Measurements from ENCODE around the gene TRERF1. TPM values are rescaled to one million over a fixed set of nuclear protein-coding genes. Genes with fewer than 3 reads are reported as not detected.

The TRERF1 gene
- total RNA-seq, 4 donors from 2014 or later = 2.5 to 8.0 (median 3.4) TPM

GRCh38 chr6:42232035-42232434, 219.7 kb downstream of the TRERF1 start:
- H3K4me1 ChIP-seq = peaks cover 0 to 11% (median 6%) of the 10 kb centered on the region in 4 donors
- intact Hi-C loops (cut with DNase I; ENCODE audit: low total_unique reads) (no loop called here), in situ Hi-C loops (cut with MboI; ENCODE audit: low pct_ligation_motif_present in 1 of 4, low pct_unique_long_range_greater_than_20kb in 1 of 4, low sequenced_read_pairs in 3 of 4) (no loop called here)
- H3K36me3 ChIP-seq = no peaks in the 10 kb centered on the region
- no peaks in the 10 kb centered on the region for H3K27me3 ChIP-seq
- H3K27ac ChIP-seq = no peak overlapping the region
- DNase-seq = no peak
- TF ChIP-seq POLR2A (IDR thresholded peaks at IDR 0.05) (no peak), POLR2AphosphoS5 (IDR thresholded peaks at IDR 0.05) (no peak), EP300 (IDR thresholded peaks at IDR 0.05; ENCODE audit: low read depth) (no peak)
- TF ChIP-seq, protein P1, sequence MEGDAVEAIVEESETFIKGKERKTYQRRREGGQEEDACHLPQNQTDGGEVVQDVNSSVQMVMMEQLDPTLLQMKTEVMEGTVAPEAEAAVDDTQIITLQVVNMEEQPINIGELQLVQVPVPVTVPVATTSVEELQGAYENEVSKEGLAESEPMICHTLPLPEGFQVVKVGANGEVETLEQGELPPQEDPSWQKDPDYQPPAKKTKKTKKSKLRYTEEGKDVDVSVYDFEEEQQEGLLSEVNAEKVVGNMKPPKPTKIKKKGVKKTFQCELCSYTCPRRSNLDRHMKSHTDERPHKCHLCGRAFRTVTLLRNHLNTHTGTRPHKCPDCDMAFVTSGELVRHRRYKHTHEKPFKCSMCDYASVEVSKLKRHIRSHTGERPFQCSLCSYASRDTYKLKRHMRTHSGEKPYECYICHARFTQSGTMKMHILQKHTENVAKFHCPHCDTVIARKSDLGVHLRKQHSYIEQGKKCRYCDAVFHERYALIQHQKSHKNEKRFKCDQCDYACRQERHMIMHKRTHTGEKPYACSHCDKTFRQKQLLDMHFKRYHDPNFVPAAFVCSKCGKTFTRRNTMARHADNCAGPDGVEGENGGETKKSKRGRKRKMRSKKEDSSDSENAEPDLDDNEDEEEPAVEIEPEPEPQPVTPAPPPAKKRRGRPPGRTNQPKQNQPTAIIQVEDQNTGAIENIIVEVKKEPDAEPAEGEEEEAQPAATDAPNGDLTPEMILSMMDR (IDR thresholded peaks at IDR 0.05) = no peak
- 90 to 92% methylated on average over 2 to 3 of the region's 3 CpGs for WGBS, 2 donors (ENCODE audit: low coverage in 1 of 2)
- no peaks in the 10 kb centered on the region for H3K9me3 ChIP-seq
- no peak overlapping the region for H3K4me3 ChIP-seq

DNA sequence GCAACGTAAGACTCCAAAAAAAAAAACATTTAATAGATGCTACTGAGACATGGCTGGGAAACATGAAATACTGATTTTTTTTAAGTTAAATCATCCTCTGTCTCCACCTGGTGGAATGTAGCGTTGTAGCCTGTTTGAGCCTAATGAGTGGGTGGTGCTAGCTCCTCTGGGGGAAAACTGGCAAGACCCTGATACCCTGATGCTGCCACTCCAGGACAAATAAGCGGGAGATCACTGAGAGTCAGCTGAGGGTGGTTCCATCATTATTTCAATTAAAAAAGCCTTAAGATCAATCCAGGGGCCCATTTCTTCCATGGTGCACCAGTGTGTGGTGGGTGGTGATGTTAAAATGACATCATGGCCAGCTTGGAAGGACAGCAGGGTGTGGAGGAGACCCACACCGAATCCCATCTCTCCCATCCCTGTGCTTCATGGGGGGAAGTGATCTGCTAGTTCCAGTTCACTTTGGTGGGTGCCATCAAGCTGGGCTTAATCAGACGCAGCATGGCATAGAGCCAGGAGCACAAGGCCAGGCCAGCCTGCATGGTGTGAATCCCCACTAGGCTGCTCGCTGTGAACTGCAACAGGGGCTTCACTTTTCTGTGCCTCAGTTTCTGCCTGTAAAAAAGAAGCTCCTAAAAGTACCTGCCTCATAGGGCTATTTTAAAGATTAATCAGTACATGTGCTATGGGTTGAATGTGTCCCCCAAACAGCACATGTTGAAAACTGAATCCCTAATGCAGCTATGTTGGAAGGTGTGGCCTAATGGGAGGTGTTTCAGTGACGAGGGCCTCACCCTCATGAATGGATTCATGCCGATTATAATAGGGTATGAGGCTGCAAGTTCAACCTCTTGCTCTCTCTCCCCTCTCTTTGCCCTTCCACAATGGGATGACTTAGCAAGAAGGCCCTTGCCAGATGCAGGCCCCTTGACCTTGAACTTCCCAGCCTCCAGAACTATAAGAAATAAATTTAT, 221.1 kb downstream of the TRERF1 start:
- Histone ChIP-seq H3K27ac (no peak overlapping the region), H3K9me3 (no peaks in the 10 kb centered on the region), H3K27me3 (no peaks in the 10 kb centered on the region), H3K36me3 (no peaks in the 10 kb centered on the region), H3K4me3 (no peak overlapping the region), H3K4me1 (peaks cover 0 to 24% (median 18%) of the 10 kb centered on the region in 4 donors)
- 80 to 82% methylated on average over 5 to 8 of the region's 8 CpGs for WGBS, 2 donors (ENCODE audit: low coverage in 1 of 2)
- in situ Hi-C loops (cut with MboI; ENCODE audit: low pct_ligation_motif_present in 1 of 4, low pct_unique_long_range_greater_than_20kb in 1 of 4, low sequenced_read_pairs in 3 of 4) (no loop called here), intact Hi-C loops (cut with DNase I; ENCODE audit: low total_unique reads) (no loop called here)
- no peak for DNase-seq
- TF ChIP-seq, protein P1 (IDR thresholded peaks at IDR 0.05) = peak in 2 of 5 experiments; percentile 24 to 34
- no peak for TF ChIP-seq EP300 (IDR thresholded peaks at IDR 0.05; ENCODE audit: low read depth)
- TF ChIP-seq POLR2AphosphoS5 (IDR thresholded peaks at IDR 0.05) = no peak

- WGBS, 2 donors (ENCODE audit: low coverage in 1 of 2) = 72 to 100% methylated on average over 1 to 6 of the region's 6 CpGs
- no peak overlapping the region for H3K27ac ChIP-seq
- H3K9me3 ChIP-seq = no peaks in the 10 kb centered on the region
- no peak for DNase-seq
- intact Hi-C loops (cut with DNase I; ENCODE audit: low total_unique reads) = no loop called here
- in situ Hi-C loops (cut with MboI; ENCODE audit: low pct_ligation_motif_present in 1 of 4, low pct_unique_long_range_greater_than_20kb in 1 of 4, low sequenced_read_pairs in 3 of 4) = no loop called here
- peaks cover 0 to 32% (median 23%) of the 10 kb centered on the region in 4 donors for H3K4me1 ChIP-seq
- no peaks in the 10 kb centered on the region for H3K36me3 ChIP-seq
- no peak for TF ChIP-seq POLR2A (IDR thresholded peaks at IDR 0.05)
- TF ChIP-seq, protein P1 (IDR thresholded peaks at IDR 0.05) = no peak
- TF ChIP-seq EP300 (IDR thresholded peaks at IDR 0.05; ENCODE audit: low read depth) = no peak
- no peak for TF ChIP-seq POLR2AphosphoS5 (IDR thresholded peaks at IDR 0.05)
- H3K27me3 ChIP-seq = no peaks in the 10 kb centered on the region
- no peak overlapping the region for H3K4me3 ChIP-seq
These were observed 222.1 kb downstream of the TRERF1 start for GRCh38 chr6:42229506-42230119.

- 93 to 95% methylated on average over 8 to 15 of the region's 15 CpGs for WGBS, 2 donors (ENCODE audit: low coverage in 1 of 2)
- no peak for TF ChIP-seq POLR2A (IDR thresholded peaks at IDR 0.05)
- TF ChIP-seq, protein P1 (IDR thresholded peaks at IDR 0.05) = no peak
- no peak for TF ChIP-seq EP300 (IDR thresholded peaks at IDR 0.05; ENCODE audit: low read depth)
- no peak for TF ChIP-seq POLR2AphosphoS5 (IDR thresholded peaks at IDR 0.05)
- in situ Hi-C loops (cut with MboI; ENCODE audit: low pct_ligation_motif_present in 1 of 4, low pct_unique_long_range_greater_than_20kb in 1 of 4, low sequenced_read_pairs in 3 of 4) = no loop called here
- no peak overlapping the region for H3K27ac ChIP-seq
- H3K4me1 ChIP-seq = peaks cover 0 to 38% (median 23%) of the 10 kb centered on the region in 4 donors
- no peak overlapping the region for H3K4me3 ChIP-seq
- intact Hi-C loops (cut with DNase I; ENCODE audit: low total_unique reads) = no loop called here
- no peaks in the 10 kb centered on the region for H3K27me3 ChIP-seq
- no peaks in the 10 kb centered on the region for H3K36me3 ChIP-seq
- no peaks in the 10 kb centered on the region for H3K9me3 ChIP-seq
- DNase-seq = no peak
These were observed 223.4 kb downstream of the TRERF1 start for GRCh38 chr6:42228305-42228704.

All from transverse colon (tissue), 4 donors.